Thyroid gland (tissue), 4 donors: ENCODE results near the gene DHPS.

ENCODE experiments used
- POLR2A ChIP-seq, 2 donors: fragments of 450-650 bp; IDR thresholded peaks; one replicate each; pipeline ENCODE4 v1.6.1; 2017; ENCODE audit warnings: antibody characterized with exemption in 2 of 2, mild to moderate bottlenecking in 2 of 2, moderate library complexity in 1 of 2
- TF ChIP-seq, protein P1 (sequence below), 6 experiments: fragments of 200-600 bp in 3 of 6; fragments of 450-650 bp in 3 of 6; sonication (generic) in 3 of 6; IDR thresholded peaks; one replicate each; pipeline ENCODE4 v1.5.1; 2016 to 2019; ENCODE audit warnings: antibody characterized with exemption in 6 of 6, mild to moderate bottlenecking in 2 of 6, inconsistent platforms in 1 of 6, moderate library complexity in 1 of 6

DNA sequence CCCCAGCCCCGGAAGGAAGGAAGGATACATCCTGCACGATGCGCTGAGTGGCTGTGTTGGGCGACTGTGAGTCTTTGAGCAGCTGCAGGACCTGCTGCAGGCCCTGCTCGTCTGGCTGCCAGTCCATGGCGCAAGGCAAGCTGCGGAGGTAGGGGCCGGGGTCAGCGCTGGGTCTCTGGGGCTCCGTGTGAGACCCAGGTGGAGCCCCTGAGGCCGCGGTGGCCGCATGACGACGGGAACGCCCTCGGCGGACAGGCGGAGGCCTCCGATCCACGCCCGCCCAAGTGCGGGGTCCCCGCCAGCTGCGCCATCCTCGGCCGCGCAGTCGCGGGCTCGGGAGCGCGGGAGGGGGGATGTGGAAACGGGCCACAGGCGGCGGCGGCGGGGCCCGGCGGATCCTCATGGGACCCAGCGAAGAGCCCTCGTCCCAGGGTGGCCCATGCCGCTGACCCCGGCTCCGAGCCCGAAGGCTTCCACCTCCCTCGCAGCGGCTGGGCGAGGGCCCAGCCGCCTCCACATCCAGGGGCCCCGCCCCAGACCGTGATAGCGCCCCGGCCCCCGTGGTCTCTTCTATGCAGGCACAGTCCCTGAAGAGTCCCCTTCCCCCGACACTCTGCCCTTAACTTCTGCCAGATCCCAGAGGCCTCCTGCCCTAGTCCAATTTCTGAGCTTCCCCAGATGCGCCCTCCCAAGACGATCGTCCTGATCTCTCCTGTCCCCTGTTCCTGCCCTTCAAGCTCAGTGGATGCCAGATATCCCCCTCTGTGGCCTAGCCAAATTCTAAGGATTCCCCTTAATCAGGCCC is 39.4 kb upstream of the DHPS start:
- TF ChIP-seq POLR2A (IDR thresholded peaks at IDR 0.05): no peak
- TF ChIP-seq, protein P1, sequence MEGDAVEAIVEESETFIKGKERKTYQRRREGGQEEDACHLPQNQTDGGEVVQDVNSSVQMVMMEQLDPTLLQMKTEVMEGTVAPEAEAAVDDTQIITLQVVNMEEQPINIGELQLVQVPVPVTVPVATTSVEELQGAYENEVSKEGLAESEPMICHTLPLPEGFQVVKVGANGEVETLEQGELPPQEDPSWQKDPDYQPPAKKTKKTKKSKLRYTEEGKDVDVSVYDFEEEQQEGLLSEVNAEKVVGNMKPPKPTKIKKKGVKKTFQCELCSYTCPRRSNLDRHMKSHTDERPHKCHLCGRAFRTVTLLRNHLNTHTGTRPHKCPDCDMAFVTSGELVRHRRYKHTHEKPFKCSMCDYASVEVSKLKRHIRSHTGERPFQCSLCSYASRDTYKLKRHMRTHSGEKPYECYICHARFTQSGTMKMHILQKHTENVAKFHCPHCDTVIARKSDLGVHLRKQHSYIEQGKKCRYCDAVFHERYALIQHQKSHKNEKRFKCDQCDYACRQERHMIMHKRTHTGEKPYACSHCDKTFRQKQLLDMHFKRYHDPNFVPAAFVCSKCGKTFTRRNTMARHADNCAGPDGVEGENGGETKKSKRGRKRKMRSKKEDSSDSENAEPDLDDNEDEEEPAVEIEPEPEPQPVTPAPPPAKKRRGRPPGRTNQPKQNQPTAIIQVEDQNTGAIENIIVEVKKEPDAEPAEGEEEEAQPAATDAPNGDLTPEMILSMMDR (IDR thresholded peaks at IDR 0.05): no peak
